GM21825 (cell line): ENCODE measurements around the gene DUT.
A peak's percentile ranks its signal among the peaks of the same experiment; 100 is the strongest.
"Not testable (repeated sequence)": the region's sequence is repeated elsewhere in the genome, so short reads cannot be mapped to it uniquely, and the experiment has no call there.

Experiments
- ATAC-seq: cut with Tn5 transposase; IDR thresholded peaks from one replicate; pipeline ENCODE4 v1.9.1; 2021; ENCODE audit warnings: mild to moderate bottlenecking, moderate library complexity; ENCODE audit not compliant: unreplicated experiment

Gene DUT

GRCh38 chr15:48326180-48326579 lies 5.0 kb upstream of the DUT start:
- not testable (repeated sequence) for ATAC-seq

GRCh38 chr15:48330105-48330785 lies 984 bp upstream of the DUT start:
- ATAC-seq, result no peak

- peak; percentile 41 for ATAC-seq
These were observed 790 bp downstream of the DUT start for GRCh38 chr15:48331796-48332641.

- no peak for ATAC-seq
These were observed 1.4 kb downstream of the DUT start for GRCh38 chr15:48332642-48333034.

- ATAC-seq, result no peak
These were observed 2.3 kb downstream of the DUT start for GRCh38 chr15:48333540-48333939.

GRCh38 chr15:48334260-48334659 lies 3.0 kb downstream of the DUT start:
- no peak for ATAC-seq

- ATAC-seq, result no peak
These were observed 5.7 kb downstream of the DUT start for GRCh38 chr15:48336940-48337339.

- ATAC-seq, result no peak
These were observed 6.4 kb downstream of the DUT start for GRCh38 chr15:48337607-48338006.

GRCh38 chr15:48340111-48340510 lies 8.9 kb downstream of the DUT start:
- no peak for ATAC-seq

- ATAC-seq, result no peak
These were observed 12.6 kb downstream of the DUT start for GRCh38 chr15:48343865-48344264.

- ATAC-seq, result no peak
These were observed 14.3 kb downstream of the DUT start for GRCh38 chr15:48345516-48345915.

GRCh38 chr15:48352474-48353072 lies 21.3 kb downstream of the DUT start:
- ATAC-seq, result no peak

GRCh38 chr15:48354694-48355303 lies 23.6 kb downstream of the DUT start:
- no peak for ATAC-seq

- no peak for ATAC-seq
These were observed 24.1 kb downstream of the DUT start for GRCh38 chr15:48355377-48355776.

GRCh38 chr15:48358229-48359152 lies 27.3 kb downstream of the DUT start:
- ATAC-seq, result peak; percentile 45

- ATAC-seq, result no peak
These were observed 29.6 kb downstream of the DUT start for GRCh38 chr15:48360841-48361240.

- no peak for ATAC-seq
These were observed 30.5 kb downstream of the DUT start for GRCh38 chr15:48361685-48362084.

- no peak for ATAC-seq
These were observed 32.2 kb downstream of the DUT start for GRCh38 chr15:48363474-48363873.

GRCh38 chr15:48365575-48365974 lies 34.3 kb downstream of the DUT start:
- no peak for ATAC-seq

GRCh38 chr15:48366584-48367312 lies 35.5 kb downstream of the DUT start:
- no peak for ATAC-seq
